T-helper 2 cell treated with Interferon-gamma antibody and Interleukin-4, amounts not matched to agents 5 μg/mL and 100 μg/mL, for 36 hours (primary cell): ENCODE measurements around the gene NUP88.
"Not testable (repeated sequence)": the region's sequence is repeated elsewhere in the genome, so short reads cannot be mapped to it uniquely, and the experiment has no call there.

Experiments used
- DNase-seq: peaks from one replicate; pipeline ENCODE4 v3.0.0; 2021; ENCODE audit warnings: low spot score
- H3K27ac Mint-ChIP-seq: one replicate; pipeline ENCODE4 v1.8.0; 2021; ENCODE audit warnings: mild to moderate bottlenecking, mixed read lengths
- H3K27me3 Mint-ChIP-seq: one replicate; pipeline ENCODE4 v1.8.0; 2021; ENCODE audit warnings: low read depth, mixed read lengths
- H3K36me3 Mint-ChIP-seq: one replicate; pipeline ENCODE4 v1.8.0; 2021; ENCODE audit warnings: low read depth, mixed read lengths
- H3K4me1 Mint-ChIP-seq: one replicate; pipeline ENCODE4 v1.8.0; 2021; ENCODE audit warnings: low read depth, mixed read lengths
- H3K4me3 Mint-ChIP-seq: one replicate; pipeline ENCODE4 v1.8.0; 2022; ENCODE audit warnings: mild to moderate bottlenecking, moderate library complexity, mixed read lengths
- H3K9me3 Mint-ChIP-seq: one replicate; pipeline ENCODE4 v1.8.0; 2021; ENCODE audit warnings: mixed read lengths

Gene NUP88

DNA sequence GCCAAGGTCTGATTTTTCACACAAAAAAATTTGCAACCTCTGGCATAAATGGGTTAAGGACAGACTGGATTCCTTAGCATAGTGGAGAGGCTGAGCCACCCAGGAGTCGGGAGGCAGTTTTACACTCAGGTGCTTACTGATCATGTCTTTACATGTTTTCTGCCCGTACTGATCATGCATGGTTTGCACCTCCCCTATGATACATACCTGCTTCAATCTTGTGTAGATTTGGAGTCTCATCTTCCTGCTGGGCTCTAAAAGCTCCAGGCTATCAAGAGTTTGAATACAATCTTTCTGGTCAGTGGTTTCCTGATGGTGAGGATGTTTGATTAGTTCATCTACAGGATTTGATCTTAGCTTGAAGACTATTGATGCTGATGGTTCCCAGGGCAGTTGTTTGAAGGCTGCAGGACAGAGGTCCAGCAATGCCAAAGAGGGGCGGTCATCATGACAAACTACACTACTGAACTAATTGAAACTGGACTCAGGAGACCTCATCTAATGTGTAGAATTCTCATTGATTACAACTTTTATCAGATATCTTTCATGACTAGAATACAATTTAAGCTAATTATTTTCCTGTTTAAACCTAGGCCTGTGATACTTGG, 12.6 kb upstream of the NUP88 start:
- peak overlapping the region; percentile 8 for H3K27ac Mint-ChIP-seq
- H3K9me3 Mint-ChIP-seq, result no peaks in the 10 kb centered on the region
- H3K36me3 Mint-ChIP-seq, result peaks cover 74% of the 10 kb centered on the region
- H3K4me3 Mint-ChIP-seq, result no peak overlapping the region
- H3K27me3 Mint-ChIP-seq, result no peaks in the 10 kb centered on the region
- no peak for DNase-seq
- H3K4me1 Mint-ChIP-seq, result peaks cover 14% of the 10 kb centered on the region

DNA sequence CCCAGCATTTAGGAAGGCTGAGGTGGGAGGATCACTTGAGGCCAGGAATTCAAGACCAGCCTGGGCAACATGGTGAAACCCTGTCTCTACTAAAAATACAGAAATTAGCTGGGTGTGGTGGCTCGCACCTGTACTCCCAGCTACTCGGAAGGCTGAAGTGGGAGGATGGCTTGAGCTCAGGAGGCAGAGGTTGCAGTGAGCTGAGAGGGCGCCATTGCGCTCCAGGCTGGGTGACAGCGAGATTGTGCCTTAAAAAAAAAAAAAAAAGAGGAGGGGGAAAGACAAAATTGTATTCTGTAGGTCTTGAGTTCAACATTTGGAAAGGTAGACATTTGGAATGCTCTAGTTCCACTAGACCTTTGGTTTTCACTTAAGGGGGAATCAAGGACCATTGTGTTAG, 11.8 kb upstream of the NUP88 start:
- not testable (repeated sequence) for H3K27ac Mint-ChIP-seq, H3K4me1 Mint-ChIP-seq, H3K9me3 Mint-ChIP-seq, H3K4me3 Mint-ChIP-seq, DNase-seq, H3K27me3 Mint-ChIP-seq
- H3K36me3 Mint-ChIP-seq, result peaks cover 67% of the 10 kb centered on the region

DNA sequence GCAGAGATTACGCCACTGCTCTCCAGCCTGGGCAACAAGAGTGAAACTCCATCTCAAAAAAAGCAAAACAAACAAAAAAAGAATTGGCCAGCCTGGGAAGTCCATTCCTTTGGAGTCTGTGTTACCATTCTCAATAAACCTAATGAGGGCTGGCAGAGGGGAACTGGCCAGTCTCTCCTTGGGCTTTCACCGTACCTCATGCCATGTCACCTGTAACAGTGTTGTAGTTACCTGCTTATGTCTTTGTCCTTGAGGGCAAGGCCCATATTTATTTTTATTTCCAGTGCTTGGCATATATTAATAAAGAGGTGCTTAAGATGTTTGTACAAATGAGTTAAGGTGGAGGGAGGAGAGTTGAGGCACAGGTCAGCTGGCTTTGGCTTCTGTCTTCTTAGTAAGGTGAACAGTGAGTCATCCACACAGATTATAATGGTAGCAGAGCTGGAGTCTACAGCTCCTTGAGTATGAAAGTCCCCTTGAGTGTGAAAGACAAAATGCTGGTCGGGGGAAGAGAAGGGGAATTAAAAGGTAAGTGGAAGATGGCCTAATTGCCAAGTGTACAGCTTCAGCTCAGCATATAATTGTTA, 11.0 kb upstream of the NUP88 start:
- H3K9me3 Mint-ChIP-seq, result no peaks in the 10 kb centered on the region
- DNase-seq, result no peak
- peaks cover 4% of the 10 kb centered on the region for H3K4me1 Mint-ChIP-seq
- peaks cover 69% of the 10 kb centered on the region for H3K36me3 Mint-ChIP-seq
- no peak overlapping the region for H3K4me3 Mint-ChIP-seq
- no peaks in the 10 kb centered on the region for H3K27me3 Mint-ChIP-seq
- no peak overlapping the region for H3K27ac Mint-ChIP-seq

DNA sequence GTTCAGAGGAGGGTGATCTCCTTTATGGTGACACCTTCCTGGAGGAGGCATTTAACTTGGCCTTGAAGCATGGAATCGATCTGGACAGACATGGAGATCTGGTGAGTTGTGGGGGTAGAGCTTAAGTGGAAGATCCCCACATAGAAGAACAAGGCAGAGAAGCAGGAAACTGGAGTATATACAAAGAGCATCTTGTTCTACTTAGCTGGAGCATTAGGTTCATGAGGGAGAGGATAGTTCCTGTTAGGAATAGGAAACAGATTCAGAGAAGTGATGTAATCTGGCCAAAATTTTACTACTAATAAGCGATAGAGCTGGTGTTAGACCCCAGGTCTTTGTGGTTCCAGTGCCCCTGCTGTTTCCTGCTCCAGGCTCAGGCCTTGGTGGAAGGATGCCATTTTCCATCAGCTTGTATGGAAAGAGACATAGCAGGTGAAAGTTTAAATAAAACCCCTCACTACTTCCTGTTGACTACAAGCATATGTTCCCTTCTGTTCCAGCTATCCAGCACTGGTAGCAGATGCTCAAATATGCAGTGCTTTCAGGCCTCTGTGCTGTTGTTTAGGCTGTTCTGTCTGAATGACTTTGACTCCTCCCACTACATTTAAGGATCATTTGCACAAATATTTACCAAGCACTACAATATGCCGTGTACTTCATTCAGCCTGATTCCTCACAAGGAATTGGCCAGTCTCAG, 9.9 kb upstream of the NUP88 start:
- peaks cover 70% of the 10 kb centered on the region for H3K36me3 Mint-ChIP-seq
- H3K27ac Mint-ChIP-seq, result no peak overlapping the region
- H3K27me3 Mint-ChIP-seq, result no peaks in the 10 kb centered on the region
- no peaks in the 10 kb centered on the region for H3K9me3 Mint-ChIP-seq
- no peak overlapping the region for H3K4me3 Mint-ChIP-seq
- DNase-seq, result no peak
- peaks cover 4% of the 10 kb centered on the region for H3K4me1 Mint-ChIP-seq

DNA sequence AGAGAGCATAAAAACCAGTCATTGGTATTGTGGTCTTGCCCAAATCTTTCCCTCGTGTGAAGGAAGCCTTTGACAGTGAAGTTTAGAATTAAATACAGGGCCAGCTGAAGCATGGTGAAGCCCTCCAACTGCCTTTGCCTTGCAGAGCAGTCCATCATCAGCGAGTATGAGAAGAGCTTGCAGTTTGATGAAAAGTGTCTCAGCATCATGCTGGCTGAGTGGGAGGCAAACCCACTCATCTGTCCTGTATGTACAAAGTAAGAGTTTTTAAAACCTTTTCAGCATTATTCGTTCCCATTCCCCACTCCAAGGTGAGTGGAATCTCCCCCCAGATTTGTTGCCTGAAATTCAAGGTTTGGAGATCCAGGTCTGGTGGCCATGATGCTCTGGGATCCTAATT, 6.4 kb upstream of the NUP88 start:
- Mint-ChIP-seq H3K27me3 (no peaks in the 10 kb centered on the region), H3K36me3 (peaks cover 59% of the 10 kb centered on the region), H3K9me3 (no peaks in the 10 kb centered on the region), H3K4me3 (no peak overlapping the region), H3K4me1 (peaks cover 18% of the 10 kb centered on the region), H3K27ac (no peak overlapping the region)
- no peak for DNase-seq

DNA sequence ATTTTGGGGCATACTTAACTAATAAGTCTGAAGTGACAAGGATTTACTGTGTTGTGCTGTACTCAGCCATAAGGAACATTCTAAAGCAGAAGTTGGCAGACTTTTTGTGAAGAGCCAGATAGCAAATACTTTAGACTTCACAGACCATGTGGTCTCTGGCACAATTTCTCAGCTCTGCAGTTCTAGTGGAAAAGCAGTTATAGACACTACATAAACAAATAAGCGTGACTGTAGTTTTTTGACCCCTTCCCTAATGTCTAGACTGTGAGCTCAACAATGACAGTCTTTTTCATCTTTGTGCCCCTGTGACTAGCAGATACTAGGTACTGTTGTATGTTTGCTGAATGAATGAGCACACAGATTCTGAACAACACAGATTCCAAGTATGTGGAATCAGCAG, 5.4 kb upstream of the NUP88 start:
- no peaks in the 10 kb centered on the region for H3K9me3 Mint-ChIP-seq
- H3K27me3 Mint-ChIP-seq, result no peaks in the 10 kb centered on the region
- no peak overlapping the region for H3K27ac Mint-ChIP-seq
- peaks cover 58% of the 10 kb centered on the region for H3K36me3 Mint-ChIP-seq
- H3K4me3 Mint-ChIP-seq, result no peak overlapping the region
- no peak for DNase-seq
- H3K4me1 Mint-ChIP-seq, result peaks cover 23% of the 10 kb centered on the region

DNA sequence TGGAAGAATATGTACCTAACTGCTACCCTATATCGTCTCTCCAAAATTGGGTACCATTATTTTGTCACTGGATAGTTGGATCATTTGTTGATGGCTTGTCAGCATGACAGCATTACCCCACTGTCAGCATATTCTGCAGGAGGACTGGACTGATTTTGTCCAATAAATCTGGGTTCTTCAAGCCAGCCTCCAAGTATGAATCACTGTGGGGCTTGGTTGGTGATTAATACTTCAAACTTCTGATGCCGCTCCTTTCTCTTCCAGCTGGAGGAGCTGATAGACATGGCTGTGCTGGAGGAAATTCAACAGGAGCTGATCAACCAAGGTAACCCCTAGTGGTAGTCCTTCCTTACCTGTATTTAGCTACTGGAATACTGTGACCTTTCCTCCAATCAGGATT, 3.0 kb upstream of the NUP88 start:
- no peak overlapping the region for H3K27ac Mint-ChIP-seq
- peaks cover 38% of the 10 kb centered on the region for H3K36me3 Mint-ChIP-seq
- no peaks in the 10 kb centered on the region for H3K27me3 Mint-ChIP-seq
- DNase-seq, result no peak
- H3K9me3 Mint-ChIP-seq, result no peaks in the 10 kb centered on the region
- peaks cover 23% of the 10 kb centered on the region for H3K4me1 Mint-ChIP-seq
- no peak overlapping the region for H3K4me3 Mint-ChIP-seq

DNA sequence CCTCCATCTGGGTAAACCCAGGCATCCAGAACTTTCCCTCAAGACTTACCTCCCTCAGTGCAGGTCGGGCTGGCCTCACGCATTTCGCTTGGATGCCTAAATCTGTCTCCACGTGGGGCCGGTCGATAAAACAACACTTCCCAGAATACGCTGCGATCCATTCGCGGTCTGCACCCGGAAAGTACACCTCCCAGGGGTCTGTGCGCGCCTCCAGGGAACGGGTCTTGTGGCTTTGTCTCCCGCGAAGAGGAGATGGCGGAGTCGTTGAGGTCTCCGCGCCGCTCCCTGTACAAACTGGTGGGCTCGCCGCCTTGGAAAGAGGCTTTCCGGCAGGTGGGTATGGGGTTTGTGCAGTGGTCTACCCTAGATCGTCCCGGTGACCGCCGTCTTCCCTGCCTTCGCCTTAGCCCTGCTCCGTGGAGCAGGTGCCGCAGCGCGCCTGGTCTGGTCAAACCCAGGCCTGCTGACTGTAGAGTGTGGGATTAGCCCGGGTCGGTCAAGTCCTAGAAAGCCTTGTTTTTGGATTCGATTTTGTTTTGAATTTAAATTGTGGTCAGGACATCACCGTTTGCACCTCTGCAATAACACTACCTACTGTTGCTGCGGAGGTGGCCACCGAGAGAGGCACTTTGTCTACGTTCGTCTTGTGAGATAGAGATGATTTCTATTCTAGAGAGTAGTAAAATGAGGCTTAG, 644 bp upstream of the NUP88 start, which contains the start of gene RPAIN:
Gene RPAIN, plus strand, starts transcription at position 224 of the 695 bp plus-strand sequence. Its CDS starts 29 bp downstream, at position 253.
- peak within 1 kb of the TSS; percentile 100 for H3K27ac Mint-ChIP-seq

DNA sequence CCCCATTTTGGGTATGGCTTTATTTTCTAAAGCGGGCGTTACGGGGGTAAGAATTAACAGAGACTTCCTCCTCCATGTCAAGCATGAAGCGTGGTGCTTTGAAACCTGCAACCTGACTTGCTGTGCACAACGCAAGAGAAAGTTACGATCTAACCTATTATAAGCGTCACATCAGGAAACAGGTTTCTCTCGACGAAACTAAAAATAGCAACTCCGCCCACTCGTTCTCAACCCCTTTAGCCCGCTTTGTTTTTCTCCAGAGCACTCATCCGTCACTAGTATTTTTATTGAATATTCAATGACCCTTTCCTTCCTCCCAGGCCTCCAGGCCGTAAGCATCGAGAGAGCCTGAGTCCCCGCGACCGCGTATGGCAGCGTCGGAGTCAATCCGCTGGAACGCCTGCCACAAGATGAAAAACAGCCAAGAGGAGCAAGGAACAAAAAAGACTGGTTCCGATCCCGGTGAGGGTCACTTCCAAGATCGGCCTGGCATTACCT, 555 bp downstream of the NUP88 start:
- H3K27ac Mint-ChIP-seq, result peak overlapping the region; percentile 100
- H3K36me3 Mint-ChIP-seq, result peaks cover 31% of the 10 kb centered on the region
- no peaks in the 10 kb centered on the region for H3K27me3 Mint-ChIP-seq
- peak overlapping the region; percentile 100 for H3K4me3 Mint-ChIP-seq
- peaks cover 25% of the 10 kb centered on the region for H3K4me1 Mint-ChIP-seq
- H3K9me3 Mint-ChIP-seq, result no peaks in the 10 kb centered on the region
- peak; percentile 66 for DNase-seq

More for the DNA sequence above, 644 bp upstream of the NUP88 start, which contains the start of gene RPAIN:
- H3K36me3 Mint-ChIP-seq, result peaks cover 35% of the 10 kb centered on the region
- H3K27me3 Mint-ChIP-seq, result no peaks in the 10 kb centered on the region
- no peaks in the 10 kb centered on the region for H3K9me3 Mint-ChIP-seq
- peak; percentile 86 for DNase-seq
- peak within 1 kb of the TSS; percentile 100 for H3K4me3 Mint-ChIP-seq
- peaks cover 27% of the 10 kb centered on the region for H3K4me1 Mint-ChIP-seq

DNA sequence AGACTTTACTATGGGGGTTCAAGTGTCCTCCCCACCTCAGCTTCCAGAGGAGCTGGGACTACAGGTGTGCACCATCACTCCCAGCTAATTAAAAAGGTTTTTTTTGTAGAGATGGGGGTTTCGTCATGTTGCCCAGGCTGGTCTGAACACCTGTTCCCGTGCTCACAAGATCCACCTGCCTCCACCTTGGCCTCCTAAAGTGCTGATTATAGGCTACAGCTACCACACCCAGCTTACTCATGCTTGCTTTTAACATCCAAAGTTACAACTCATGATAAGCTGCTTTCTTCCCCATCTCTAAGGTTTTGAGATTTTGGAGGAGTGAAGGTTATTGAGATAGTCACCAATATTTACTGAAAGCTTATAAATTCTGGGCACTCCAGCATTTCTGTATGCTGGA, 2.6 kb downstream of the NUP88 start:
- no peak for DNase-seq
- Mint-ChIP-seq H3K27me3 (no peaks in the 10 kb centered on the region), H3K4me3 (peak overlapping the region; percentile 66), H3K9me3 (no peaks in the 10 kb centered on the region), H3K36me3 (peaks cover 38% of the 10 kb centered on the region), H3K27ac (no peak overlapping the region), H3K4me1 (peaks cover 34% of the 10 kb centered on the region)

DNA sequence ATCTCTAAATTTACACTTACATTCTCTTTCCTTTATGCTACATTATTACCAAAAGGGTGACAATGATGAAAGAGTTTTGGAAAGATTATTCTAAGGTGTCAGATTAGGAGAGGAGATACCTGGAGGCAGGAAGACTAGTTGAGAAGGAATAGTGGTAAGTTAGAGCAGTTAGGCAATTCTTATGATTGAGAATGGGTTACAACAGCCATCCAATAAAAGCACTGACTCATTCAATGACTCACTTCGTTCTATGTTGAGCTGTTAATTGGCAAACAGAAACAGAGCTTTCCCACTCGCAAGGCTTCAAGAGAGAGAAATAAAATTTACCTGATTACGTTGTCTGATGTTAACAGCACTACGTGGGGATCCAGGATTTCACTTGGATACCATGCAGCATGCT, 5.8 kb downstream of the NUP88 start:
- peaks cover 45% of the 10 kb centered on the region for H3K36me3 Mint-ChIP-seq
- H3K9me3 Mint-ChIP-seq, result no peaks in the 10 kb centered on the region
- H3K27ac Mint-ChIP-seq, result no peak overlapping the region
- no peak overlapping the region for H3K4me3 Mint-ChIP-seq
- DNase-seq, result no peak
- H3K4me1 Mint-ChIP-seq, result peaks cover 34% of the 10 kb centered on the region
- H3K27me3 Mint-ChIP-seq, result no peaks in the 10 kb centered on the region

DNA sequence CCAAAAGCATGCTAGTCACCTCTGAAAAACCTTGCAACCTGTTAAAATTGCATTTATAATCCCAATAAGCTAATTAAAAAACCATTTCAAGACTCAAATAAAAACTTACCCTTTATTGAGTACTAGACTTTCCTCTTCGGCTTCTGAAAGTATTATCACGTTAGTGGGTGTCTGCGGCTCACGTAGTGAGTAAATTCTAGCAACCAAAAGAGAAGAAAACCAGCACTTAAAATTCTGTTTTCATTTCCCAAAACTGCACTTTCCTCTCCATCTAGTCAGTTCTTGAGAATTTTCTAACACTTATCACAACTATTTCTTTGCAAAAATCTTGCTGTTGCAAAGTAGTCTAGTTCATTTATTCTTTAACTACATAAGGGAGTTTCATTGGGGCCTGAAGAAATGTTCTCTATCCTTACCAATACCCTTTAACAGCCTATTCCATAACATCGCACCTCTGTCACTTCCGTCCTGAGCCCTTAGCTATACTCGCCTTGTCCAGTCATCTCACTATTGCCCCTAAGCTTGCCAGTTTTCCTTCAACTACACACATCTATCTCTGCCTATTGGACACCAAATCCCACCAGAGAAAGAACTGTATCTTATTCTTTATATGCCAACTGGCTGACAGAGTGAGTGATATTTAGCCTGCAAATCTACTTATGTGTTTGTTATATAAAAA, 8.7 kb downstream of the NUP88 start:
- H3K4me1 Mint-ChIP-seq, result peaks cover 31% of the 10 kb centered on the region
- H3K4me3 Mint-ChIP-seq, result peak overlapping the region; percentile 14

DNA sequence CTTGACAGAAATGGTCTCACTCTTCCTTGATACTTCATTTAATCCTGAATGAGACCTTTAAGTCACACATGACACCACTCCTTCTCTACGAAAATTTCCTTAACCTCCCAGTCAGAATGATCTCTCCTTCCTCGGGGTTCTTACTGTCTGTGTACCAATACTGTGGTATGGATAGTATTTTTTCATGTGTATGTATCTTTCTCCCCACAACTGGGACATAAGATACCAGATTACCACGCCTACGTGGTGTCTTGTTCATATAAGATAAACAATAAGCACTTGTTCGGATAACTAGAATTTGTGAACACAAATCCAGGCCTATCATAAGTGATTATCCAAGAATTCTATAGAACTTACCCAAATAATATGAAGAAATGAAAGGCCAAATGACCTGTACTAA, 11.3 kb downstream of the NUP88 start:
- Mint-ChIP-seq H3K36me3 (peaks cover 39% of the 10 kb centered on the region), H3K4me3 (no peak overlapping the region), H3K4me1 (peaks cover 28% of the 10 kb centered on the region), H3K27me3 (no peaks in the 10 kb centered on the region), H3K9me3 (no peaks in the 10 kb centered on the region), H3K27ac (no peak overlapping the region)
- DNase-seq, result no peak

More for the DNA sequence above, 8.7 kb downstream of the NUP88 start:
- H3K27ac Mint-ChIP-seq, result no peak overlapping the region
- no peak for DNase-seq
- H3K36me3 Mint-ChIP-seq, result peaks cover 37% of the 10 kb centered on the region
- H3K27me3 Mint-ChIP-seq, result no peaks in the 10 kb centered on the region
- no peaks in the 10 kb centered on the region for H3K9me3 Mint-ChIP-seq
